ENCODE data around the gene FOXRED1.
"Not testable (repeated sequence)": the region's sequence is repeated elsewhere in the genome, so short reads cannot be mapped to it uniquely, and the experiment has no call there.

The FOXRED1 gene

DNA sequence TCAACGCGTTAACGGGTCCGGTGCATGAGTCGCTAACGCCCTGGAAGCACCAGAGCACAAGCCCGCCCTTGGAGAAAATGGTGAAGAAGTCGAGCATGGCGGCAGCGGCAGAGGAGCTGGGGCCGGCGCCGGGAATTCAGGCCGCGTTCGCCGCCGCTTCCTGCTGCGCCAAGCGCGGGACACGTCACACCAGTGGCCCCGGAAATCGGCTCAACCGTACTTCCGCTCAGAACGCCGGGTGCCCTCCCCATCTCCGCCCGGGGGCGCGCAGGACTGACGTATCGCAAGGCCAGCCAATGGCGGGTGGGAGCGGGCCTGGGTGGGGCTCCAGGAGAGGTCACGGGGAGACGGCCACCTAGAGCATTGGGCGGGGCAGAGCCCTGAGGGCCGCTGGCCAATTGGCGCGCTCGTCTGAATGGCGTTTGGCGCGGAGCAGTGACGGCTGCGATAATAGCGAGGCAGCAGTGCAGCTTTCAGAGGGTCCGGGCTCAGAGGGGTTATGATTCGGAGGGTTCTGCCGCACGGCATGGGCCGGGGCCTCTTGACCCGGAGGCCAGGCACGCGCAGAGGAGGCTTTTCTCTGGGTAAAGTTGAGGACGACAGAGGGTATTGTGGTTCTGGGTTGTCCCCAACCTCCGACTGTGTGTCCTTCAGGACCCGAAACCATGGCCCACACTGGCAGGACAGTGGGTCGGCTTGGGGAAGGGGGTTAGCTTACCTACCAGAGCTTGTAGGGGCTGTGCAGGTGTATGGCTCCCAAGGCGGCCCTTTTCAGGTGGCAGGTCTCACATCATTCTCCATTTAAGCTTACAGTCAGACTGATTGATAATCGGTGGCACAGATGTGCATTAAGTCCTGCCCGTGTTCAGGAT is at the start of gene FOXRED1, which contains the start of gene SRPRA:
TSS of gene FOXRED1 (plus strand) at position 447 of the 872 bp plus-strand sequence. CDS start at position 500, 53 bp downstream.
TSS of gene SRPRA (minus strand) at position 188 of the 872 bp plus-strand sequence. CDS start at position 97, 91 bp downstream.
- DNase-seq = peak; percentile 97

DNA sequence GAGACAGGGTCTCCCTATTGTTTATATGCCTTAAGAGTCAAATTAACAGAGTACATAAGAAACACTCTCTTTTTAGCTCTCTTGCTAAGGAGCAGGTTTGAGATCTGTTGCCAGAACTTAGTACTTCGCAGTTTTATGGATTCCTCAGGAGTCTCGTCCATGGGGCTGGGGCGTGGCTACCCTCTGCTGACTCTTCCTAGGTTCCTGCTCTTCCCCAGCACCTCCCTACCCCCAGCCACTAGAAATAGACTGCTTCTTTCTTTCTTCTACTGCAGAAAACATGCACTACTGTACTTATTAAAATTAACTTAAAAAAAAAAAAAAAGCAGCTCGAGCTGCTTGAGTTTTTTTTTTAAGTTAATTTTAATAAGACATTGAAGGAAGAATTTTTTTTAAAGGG is 49.4 kb upstream of the FOXRED1 start:
- no peak for DNase-seq

DNA sequence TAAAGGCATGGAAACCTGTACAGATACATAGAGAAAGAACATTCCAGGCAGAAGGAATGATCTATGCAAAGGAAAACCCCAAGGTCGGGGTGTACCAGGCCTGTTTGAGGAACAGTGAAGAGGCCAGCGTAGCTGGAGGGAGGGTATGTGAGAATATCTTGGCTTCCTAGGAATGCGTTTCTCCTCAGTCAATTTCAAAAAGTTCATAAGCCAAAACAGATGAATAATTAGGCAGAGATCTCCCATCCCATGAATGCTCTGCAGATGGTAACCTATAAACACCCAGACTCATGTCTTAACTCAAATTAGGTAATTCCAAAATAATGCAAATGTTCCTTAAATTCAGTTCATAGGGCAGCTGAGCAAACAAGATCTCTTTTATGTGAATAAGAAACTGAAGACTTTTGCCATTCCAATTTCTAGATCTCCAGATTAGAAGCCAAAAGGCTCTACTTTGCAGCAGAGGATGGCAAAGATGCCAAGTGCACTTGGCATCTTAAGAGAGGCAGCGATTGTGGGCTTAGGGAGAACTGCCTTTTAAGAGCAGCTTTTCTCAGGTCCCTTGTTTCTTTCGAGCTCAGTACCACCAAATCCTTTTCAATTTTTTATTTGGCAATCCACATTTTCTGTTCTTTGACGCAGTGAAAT is 44.2 kb upstream of the FOXRED1 start:
- DNase-seq = no peak

DNA sequence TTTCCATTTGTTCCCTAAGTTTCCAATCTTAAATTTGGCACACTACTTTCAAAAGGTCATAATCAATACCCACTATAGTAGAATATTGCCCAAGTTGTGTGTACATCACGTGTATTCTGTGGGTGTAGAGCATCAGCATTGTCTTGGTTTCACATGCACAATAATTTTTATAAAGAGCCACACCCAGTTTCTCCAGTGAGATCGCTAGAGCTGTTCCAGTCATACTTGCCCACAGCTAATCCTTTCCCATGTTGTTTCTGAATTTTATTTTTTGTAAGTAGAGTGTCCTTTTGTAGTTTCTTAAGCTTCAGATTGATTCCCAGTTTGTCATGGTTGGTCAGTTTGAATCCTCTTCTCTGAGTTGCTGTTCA is 43.7 kb upstream of the FOXRED1 start:
- DNase-seq = no peak

DNA sequence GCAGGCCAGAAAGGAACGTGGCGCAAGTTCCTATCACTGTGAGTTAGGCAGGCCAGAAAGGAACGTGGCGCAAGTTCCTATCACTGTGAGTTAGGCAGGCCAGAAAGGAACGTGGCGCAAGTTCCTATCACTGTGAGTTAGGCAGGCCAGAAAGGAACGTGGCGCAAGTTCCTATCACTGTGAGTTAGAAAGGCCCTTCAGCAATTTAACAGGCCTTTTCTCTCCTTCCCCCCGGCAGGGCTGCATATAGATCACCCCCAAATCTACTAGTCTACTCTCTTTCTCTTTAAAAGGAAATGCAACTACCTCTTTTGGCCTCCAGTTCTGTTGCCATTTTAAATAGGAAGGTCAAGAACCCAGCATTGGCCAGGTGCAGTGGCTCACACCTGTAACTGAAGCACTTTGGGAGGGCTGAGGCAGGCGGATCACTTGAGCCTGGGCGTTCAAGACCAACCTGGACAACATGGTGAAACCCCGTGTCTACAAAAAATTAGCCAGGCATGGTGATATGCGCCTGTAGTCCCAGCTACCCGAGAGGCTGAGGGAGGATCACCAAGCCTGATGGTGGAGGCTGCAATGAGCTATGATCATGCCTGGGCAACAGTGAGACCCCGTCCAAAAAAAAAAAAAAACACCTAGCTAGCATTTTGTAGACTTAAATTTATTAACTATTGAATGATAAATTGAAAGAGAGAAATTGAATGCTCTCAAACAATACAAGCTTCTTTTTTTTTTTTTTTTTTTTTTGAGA is 42.4 kb upstream of the FOXRED1 start:
- no peak for DNase-seq

DNA sequence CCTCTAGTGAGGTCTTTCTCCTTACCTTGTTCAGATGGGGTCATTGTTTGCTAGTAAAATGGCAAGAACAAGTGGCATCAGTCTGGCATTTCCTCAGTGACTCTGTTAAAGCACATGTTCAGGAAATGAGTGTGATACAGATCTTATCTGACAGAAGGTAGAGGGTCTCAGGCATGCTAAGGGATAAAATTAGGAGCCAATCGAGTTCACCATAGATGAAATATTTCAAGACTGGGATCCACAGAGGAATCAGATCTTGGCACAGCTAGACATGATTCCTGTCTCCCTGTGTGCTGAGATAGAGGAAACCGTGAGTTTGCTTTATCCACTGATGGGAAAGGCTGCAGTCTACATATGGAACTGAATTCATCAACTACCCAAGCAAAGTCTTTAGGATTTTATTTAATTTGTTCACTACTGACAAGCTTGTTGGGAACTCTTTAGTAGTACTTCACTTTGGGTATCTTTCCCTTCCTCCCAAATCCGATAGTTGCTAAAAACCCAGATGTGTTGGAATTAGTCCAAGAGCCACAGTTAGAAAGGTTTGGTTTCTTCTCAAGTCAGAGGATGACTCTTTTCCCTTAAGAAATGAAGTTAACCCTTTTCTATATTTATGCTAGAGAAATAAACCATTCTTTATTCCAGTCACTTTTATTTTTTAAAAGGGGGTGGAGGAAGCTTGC is 39.0 kb upstream of the FOXRED1 start:
- DNase-seq = no peak

DNA sequence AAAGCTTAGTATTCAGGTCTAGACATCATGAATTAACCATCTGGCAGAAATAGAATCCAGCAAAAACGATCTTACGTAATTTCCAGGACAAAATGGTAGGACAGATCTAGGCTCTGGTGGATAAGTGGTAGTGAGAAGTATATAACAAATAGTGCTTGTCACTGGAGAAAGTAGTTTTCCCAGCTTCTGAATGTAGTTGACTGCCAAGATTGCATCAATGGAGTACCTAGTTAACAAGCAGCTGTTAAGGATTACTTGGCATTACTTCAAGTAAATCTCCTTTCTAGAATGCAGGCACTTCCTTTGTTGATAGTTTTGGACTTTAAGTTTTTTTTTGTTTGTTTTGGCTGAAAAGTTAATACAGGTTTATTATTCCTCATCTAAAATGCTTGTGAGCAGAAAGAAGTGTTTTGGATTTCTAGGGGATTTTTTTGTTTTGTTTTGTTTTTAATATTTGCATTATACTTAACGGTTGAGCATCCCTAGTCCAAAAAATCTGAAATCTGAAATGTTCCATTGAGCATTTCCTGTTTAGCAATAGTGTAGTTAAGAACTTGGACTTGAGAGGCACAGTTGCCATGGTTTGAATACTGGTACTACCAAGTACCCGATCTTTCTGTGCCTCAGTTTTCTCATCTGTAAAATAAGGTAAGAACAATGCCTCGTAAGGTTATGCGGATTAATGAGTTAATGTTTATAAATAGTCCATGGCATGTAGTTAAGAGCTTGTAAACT is 37.1 kb upstream of the FOXRED1 start:
- DNase-seq = no peak

DNA sequence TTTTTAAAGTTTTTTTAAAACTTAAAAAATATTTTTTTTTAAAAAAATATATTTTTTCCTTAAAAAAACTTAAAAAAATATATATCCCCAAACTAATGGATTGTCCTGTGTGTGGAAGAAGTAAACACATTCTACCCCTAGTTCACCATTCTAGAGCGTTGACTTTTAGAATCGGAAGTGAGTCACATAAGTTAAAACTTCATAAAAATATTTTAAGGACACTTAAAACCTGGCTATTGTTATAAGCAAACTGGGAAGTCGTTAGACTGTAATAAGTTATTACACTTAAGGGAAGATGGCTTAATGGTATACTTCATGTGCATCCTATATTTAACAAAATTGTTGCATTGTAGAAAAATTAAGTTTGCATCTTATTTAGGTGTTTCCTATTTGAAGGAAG is 36.3 kb upstream of the FOXRED1 start:
- no peak for DNase-seq

DNA sequence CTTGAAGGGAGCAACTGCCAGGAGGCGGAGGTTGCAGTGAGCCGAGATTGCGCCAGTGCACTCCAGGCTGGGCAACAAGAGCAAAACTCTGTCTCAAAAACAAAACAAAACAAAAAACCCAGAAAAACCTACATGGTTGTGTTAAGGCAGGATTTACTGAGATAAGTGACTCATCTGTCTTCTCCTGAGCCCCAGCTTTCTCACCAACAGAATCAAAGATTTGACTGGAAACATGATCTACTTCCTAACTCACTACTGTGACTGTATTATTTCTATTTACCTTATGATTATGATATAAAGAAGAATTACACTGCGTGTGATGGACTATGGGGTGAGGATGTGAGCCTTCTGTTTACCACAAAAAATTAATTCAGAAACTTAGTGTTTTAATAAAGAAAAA is 35.6 kb upstream of the FOXRED1 start:
- no peak for DNase-seq

DNA sequence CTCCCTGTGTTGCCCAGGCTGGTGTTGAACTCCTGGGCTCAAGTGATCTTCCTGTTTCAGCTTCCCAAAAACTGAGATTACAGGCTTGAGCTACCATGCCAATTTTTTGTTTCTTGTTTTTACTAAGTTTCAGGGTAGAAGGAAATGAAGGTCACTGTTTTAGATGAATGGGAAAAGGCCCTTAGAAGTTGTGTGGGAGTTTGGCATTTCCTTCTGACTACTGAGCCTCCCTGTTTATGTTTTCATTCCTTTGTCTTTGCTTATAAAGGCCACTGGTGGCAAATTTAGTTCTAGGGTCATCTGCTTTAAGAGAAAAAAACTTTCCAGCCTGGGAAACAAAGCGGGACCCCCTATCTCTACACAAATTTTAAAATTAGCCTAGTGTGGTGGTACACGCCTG is 22.3 kb upstream of the FOXRED1 start:
- no peak for DNase-seq

DNA sequence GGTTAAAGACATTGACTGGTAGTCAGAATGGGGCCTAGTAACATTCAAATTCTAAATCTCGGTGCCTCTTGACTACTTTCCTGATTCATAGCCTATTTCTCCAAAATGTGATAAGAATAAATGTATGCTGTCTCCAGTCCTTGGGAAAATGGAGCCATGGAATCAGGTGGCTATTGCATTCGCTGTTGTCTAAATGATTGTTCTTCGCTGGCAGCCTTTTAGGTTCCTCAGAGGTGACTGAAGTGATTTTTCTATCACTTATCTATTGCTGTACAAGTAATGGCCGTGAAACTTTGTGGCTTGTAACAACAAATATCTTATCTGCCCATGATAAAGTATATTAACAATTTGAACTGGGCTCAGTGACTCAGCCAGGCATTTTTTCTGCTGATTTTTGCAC is 15.7 kb upstream of the FOXRED1 start:
- DNase-seq = no peak

DNA sequence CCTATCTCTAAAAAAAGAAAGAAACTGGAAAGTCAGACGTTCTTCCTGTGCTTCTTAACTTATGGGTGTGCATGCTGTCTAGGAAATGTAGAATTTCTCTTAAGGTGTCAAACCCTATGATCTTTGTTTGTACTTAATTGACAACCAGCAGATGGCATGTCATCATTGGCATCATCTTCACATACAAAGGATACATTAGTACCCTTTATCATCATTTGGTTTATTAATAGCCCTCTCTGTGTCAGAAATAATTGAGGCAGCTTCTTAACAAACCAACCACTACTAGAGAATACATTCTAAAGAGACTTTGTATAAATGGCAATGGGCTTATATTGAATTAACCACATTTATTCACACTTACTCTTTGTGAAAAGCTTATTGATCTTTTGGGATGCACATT is 14.1 kb upstream of the FOXRED1 start:
- no peak for DNase-seq

DNA sequence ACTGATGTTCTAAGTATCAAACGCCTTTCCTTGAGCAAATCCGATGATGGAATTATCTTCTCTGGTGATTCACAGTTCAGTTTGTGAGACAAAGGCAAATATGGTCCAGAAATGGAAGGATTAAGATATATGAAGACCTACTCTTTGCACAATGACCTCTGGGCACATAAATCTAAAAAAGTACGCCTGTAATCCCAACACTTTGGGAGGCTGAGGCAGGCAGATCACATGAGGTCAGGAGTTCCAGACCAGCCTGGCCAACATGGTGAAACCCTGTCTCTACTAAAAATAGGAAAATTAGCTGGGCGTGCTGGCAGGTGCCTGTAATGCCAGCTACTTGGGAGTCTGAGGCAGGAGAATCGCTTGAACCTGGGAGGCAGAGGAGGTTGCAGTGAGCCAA is 13.4 kb upstream of the FOXRED1 start:
- not testable (repeated sequence) for DNase-seq

DNA sequence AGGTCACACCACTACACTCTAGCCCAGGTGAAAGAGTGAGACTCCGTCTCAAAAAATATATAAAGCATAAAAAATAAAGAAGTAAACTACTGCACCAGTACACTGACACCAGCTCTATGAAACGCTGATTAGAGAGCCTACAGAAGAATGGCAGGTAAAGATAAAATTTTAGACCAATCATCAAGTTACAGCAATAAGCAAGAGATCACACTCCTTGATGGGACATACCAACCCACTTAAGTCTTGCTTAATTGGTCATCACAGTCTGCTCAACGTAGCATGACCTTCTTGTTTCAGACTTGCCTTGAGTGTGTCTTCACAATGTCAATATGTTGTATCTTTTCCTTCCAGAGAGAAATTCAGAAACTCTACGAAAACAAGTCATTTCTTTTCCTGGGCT is 12.7 kb upstream of the FOXRED1 start:
- DNase-seq = no peak

DNA sequence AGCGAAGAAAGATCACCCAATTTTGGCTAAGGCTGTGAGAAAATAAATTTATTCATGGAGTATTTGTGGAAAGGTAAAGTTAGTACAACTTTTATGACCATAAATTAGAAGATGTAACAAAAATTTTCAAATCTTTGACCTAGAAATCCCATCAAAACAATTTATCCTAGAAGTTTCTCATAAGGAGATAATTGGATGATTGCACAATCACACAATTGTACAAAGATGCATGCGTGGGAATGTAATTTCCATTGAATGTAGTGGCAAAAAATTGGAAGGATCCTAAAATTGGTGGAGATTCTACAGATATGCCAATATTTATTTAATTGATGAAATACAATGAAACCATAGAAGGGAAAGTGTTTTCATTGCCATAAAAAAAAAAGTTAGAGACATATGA is 11.8 kb upstream of the FOXRED1 start:
- no peak for DNase-seq

DNA sequence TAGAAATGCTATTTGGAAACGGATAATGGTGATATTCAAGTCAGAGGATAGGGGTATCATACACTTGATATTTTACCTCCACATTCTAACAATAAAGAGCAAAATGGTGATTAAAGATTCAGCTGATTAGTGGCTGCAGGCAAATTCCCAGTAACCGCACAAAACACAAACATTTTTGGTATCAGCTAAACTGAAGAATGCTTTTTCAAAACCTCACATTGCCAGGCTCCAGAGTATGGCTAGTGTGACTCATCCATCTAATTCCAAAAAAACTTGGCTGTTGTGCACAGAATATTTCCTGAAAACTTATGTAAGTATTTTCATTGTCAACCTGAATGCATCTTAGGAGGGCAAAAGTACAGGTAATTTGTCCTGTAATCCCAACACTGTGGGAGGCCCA is 11.2 kb upstream of the FOXRED1 start:
- no peak for DNase-seq

DNA sequence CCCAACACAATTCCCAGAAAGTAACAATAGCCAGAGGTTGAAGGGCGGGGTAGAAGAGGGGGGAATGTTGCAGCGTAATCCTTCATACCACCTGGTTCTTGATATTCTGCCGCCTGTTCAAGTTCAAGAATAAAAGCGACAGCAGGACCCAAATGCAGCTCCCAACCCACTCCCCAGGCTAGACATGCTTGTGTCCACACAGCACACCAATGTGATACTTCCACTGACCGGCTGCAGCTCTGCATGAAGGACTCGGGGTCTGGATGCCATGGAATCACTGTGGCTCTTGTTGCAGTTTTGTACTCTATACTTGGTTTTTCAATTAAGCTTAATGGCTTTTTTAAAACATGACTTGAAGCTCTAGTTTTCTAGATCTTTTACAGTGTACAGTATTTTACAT is 6.7 kb upstream of the FOXRED1 start:
- no peak for DNase-seq

DNA sequence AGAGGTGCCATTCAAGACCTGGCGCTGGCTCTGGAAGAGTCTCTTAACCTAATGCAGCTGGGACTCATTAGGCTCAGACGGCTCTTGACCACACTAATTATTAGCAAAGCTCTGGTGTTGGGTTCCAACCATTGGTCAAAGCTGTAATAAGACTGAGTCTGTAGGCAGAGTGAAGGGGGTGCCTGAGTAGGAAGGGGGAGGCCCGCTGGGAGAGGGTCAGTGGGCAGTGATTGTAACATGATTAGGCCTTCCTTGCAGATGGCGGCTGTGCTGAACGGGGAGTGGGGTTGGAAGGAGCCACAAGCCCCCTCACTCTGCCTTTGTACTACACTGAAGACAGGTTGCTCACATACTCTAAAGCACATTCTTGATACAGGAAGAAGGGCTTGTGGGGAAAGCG is 5.5 kb upstream of the FOXRED1 start:
- no peak for DNase-seq

DNA sequence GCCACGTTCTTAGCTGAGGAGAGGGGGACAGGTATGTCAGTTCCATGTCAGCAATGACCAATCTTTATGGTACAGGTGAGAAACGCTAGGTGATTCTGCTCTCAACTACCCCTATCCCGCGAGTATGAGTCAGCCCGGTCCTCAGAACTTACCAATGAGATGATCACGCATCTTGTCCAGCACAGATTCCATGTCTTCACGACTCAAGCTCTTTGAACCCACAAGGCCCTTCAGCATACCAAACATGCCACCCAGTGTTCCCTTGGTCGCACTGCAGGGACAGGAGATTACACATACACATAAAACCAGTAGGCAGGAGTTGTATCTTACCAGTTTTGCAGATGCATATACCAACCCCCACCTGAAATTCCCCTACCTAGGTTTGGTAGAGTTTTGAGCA is 3.1 kb upstream of the FOXRED1 start:
- DNase-seq = no peak

DNA sequence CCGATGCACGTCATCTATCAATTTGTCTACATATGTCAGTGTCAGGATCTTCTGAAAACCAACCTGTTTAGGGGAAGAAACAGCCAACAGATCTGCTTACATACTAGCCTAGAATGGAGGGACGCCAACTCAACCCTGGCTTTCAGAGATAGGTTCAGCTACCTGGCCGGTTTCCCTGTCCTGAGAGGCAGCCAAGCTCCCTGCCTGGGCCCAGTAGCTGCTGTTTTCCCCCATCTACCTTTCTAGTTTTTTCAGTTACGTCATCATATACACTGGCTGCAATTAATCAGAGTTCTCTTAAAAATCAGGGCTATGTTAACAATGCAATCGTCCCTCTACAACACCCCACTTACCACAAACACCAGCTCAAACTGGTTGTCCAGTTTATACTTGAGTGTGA is 1.3 kb upstream of the FOXRED1 start:
- no peak for DNase-seq

DNA sequence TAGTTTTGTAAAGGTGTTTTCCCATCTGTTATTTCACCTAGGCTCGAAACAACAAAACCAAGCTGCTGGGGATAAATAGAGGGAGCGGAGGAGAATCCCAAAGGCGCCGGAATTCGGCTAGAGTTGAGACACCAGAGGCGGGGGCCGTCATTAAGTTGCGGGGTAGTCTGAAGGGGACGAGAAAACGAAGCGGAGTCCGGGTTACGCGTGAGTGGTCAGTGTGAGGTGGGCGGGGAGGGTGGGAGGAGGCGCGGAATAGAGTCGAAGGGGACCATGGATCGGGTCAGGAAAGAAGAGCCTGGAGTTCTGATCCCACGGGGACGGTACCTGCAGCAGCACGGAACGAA is 620 bp upstream of the FOXRED1 start:
- DNase-seq = no peak

DNA sequence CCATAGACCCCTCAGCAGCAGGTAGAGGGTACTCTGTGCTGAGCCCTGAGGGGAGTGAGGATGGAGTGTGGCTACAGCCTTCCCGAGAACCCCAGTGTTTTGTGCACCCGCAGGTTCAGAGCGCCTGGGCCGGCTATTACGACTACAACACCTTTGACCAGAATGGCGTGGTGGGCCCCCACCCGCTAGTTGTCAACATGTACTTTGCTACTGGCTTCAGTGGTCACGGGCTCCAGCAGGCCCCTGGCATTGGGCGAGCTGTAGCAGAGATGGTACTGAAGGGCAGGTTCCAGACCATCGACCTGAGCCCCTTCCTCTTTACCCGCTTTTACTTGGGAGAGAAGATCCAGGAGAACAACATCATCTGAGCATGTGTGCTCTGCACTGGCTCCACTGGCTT is 8.4 kb downstream of the FOXRED1 start:
- no peak for DNase-seq

DNA sequence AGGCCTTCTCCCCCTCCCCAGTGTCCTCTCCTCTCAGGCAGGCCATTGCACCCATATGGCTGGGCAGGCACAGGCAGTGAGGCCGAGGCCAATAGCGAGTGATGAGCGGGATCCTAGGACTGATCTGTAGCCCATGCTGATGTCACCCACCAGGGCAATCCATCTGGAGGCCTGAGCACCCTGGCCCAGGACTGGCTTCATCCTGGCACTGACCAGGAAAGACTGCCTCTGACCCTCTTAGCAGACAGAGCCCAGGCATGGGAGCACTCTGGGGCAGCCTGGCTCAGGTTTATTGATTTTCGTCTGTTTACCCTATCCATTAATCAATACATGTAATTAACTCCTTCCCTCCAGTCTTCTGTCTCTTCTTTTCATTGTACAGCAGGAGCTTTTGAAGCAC is 8.8 kb downstream of the FOXRED1 start:
- no peak for DNase-seq

All from DMS153 (cell line).